ENCODE data around the gene COL16A1.

DNA sequence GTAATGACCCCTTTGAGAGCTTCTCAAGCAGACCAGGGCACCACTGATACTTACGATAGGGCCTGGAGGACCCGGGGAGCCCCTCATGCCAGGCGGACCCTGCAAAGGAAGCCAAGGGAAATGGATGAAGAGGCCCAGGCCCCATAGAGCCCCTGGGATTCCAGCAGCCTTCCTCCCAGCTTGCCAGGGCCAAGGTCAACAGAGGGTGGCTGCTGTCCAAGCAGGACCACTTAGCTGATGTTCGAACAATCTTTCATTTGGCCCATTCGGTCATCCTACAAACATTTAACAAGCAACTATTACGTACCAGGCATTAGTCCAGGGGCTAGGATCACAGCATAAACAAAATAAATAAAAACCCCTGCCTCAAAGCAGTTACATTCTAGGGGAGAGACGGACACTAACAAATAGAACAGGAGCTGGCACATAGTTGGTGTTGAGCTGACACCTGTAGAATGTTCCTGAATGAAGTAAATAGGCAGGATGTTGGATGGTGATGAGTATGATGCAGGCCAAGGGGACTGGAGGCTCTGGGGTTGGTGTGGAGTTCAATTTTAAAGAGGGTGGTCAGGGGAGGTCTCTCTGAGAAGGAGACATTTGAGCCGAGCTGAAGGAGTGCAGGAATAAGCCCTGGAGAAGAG, 32.1 kb downstream of the COL16A1 start:
- TF ChIP-seq ZNF202 (tag by site-specific recombination; IDR thresholded peaks at IDR 0.05; ENCODE audit: borderline replicate concordance) (no peak), ZNF146 (tag by site-specific recombination; IDR thresholded peaks at IDR 0.05) (no peak)
- TF ChIP-seq, protein P1, sequence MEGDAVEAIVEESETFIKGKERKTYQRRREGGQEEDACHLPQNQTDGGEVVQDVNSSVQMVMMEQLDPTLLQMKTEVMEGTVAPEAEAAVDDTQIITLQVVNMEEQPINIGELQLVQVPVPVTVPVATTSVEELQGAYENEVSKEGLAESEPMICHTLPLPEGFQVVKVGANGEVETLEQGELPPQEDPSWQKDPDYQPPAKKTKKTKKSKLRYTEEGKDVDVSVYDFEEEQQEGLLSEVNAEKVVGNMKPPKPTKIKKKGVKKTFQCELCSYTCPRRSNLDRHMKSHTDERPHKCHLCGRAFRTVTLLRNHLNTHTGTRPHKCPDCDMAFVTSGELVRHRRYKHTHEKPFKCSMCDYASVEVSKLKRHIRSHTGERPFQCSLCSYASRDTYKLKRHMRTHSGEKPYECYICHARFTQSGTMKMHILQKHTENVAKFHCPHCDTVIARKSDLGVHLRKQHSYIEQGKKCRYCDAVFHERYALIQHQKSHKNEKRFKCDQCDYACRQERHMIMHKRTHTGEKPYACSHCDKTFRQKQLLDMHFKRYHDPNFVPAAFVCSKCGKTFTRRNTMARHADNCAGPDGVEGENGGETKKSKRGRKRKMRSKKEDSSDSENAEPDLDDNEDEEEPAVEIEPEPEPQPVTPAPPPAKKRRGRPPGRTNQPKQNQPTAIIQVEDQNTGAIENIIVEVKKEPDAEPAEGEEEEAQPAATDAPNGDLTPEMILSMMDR (tag by site-specific recombination; IDR thresholded peaks at IDR 0.05): no peak
